Left ventricle myocardium inferior (tissue), 1 donor: Measurements from ENCODE around the gene CASP10. TPM values are rescaled to one million over a fixed set of nuclear protein-coding genes. Genes with fewer than 3 reads are reported as not detected.

ENCODE experiments used
- DNase-seq: peaks from one replicate; pipeline ENCODE4 v3.0.0-alpha.2; 2020
- H3K27ac ChIP-seq: fragments of 200-600 bp; replicated peaks from 2 replicates; pipeline ENCODE4 v1.8.0; 2021
- H3K27me3 ChIP-seq: fragments of 200-600 bp; 2 replicates; pipeline ENCODE4 v1.8.0; 2021; ENCODE audit warnings: low read depth
- H3K36me3 ChIP-seq: fragments of 200-600 bp; 2 replicates; pipeline ENCODE4 v1.8.0; 2021
- H3K4me1 ChIP-seq: fragments of 200-600 bp; 2 replicates; pipeline ENCODE4 v1.8.0; 2021
- H3K4me3 ChIP-seq: fragments of 200-600 bp; 2 replicates; pipeline ENCODE4 v1.8.0; 2021; ENCODE audit warnings: mild to moderate bottlenecking, moderate library complexity
- H3K9me3 ChIP-seq: fragments of 200-600 bp; replicated peaks from 2 replicates; pipeline ENCODE4 v1.8.0; 2021
- intact Hi-C: fragments of 100-400 bp; cut with micrococcal nuclease; formaldehyde crosslinking; loops from one replicate; pipeline ENCODE4 v1.11.0; 2022
- total RNA-seq: library from RNA; stranded (reverse); fragmentation: NEBNext Ultra II Directional; extraction: Animal tissue kit (Norgen Biotek cat#: 25700); gene quantifications from one replicate; pipeline ENCODE4 v1.2.1, GENCODE V29; 2021
- TF ChIP-seq, protein P1 (sequence below): fragments of 200-600 bp; IDR thresholded peaks from 2 replicates; pipeline ENCODE4 v1.8.0; 2021; ENCODE audit warnings: antibody characterized with exemption, mild to moderate bottlenecking, borderline replicate concordance
- donor health status: DM: no; HTN: yes; CAD: no; lungs with severe emphysema.

CASP10 gene
- total RNA-seq, 1 donor from 2014 or later: 5.4 TPM

- no peak for DNase-seq
- H3K4me1 ChIP-seq: peaks cover 33% of the 10 kb centered on the region
- TF ChIP-seq, protein P1, sequence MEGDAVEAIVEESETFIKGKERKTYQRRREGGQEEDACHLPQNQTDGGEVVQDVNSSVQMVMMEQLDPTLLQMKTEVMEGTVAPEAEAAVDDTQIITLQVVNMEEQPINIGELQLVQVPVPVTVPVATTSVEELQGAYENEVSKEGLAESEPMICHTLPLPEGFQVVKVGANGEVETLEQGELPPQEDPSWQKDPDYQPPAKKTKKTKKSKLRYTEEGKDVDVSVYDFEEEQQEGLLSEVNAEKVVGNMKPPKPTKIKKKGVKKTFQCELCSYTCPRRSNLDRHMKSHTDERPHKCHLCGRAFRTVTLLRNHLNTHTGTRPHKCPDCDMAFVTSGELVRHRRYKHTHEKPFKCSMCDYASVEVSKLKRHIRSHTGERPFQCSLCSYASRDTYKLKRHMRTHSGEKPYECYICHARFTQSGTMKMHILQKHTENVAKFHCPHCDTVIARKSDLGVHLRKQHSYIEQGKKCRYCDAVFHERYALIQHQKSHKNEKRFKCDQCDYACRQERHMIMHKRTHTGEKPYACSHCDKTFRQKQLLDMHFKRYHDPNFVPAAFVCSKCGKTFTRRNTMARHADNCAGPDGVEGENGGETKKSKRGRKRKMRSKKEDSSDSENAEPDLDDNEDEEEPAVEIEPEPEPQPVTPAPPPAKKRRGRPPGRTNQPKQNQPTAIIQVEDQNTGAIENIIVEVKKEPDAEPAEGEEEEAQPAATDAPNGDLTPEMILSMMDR: no peak
These were observed 34.0 kb downstream of the CASP10 start for GRCh38 chr2:201216918-201217317.

GRCh38 chr2:201218780-201219179 is 35.8 kb downstream of the CASP10 start:
- Histone ChIP-seq H3K36me3 (peaks cover 18% of the 10 kb centered on the region), H3K27me3 (no peaks in the 10 kb centered on the region), H3K27ac (peak overlapping the region; percentile 59), H3K4me1 (peaks cover 33% of the 10 kb centered on the region), H3K4me3 (no peak overlapping the region), H3K9me3 (no peaks in the 10 kb centered on the region)
- DNase-seq: no peak
- intact Hi-C loops: no loop called here
- TF ChIP-seq, protein P1: no peak

More at GRCh38 chr2:201216918-201217317, 34.0 kb downstream of the CASP10 start:
- peaks cover 18% of the 10 kb centered on the region for H3K36me3 ChIP-seq
- no peak overlapping the region for H3K27ac ChIP-seq
- intact Hi-C loops: no loop called here
- no peaks in the 10 kb centered on the region for H3K9me3 ChIP-seq
- H3K27me3 ChIP-seq: no peaks in the 10 kb centered on the region
- no peak overlapping the region for H3K4me3 ChIP-seq

GRCh38 chr2:201219328-201220096 is 36.6 kb downstream of the CASP10 start:
- Histone ChIP-seq H3K4me3 (no peak overlapping the region), H3K4me1 (peaks cover 33% of the 10 kb centered on the region), H3K36me3 (peaks cover 18% of the 10 kb centered on the region), H3K27me3 (no peaks in the 10 kb centered on the region), H3K9me3 (no peaks in the 10 kb centered on the region), H3K27ac (peak overlapping the region; percentile 59)
- no peak for DNase-seq
- TF ChIP-seq, protein P1: no peak
- intact Hi-C loops: no loop called here

DNA sequence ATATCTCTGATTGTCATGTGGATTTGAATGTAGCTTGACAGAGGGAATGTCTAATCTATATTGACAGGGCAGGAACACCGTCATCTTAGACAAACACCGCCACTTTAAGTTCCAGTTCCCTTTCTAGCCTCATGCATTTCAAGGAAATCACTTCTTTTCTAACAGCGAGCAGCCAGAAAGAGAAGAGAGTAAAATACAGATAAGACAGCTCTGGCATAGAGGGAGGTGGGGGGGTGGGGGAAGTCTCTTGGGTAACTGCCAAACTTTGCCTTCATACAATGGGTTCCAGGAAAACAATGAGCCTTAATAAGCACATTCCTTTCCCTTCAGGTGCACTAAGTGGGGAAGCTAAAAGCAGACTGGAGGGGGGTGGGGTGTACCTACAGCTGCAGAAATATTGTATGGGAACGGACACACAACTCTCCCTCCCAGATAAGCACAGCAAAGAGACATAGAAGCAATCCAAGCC is 37.2 kb downstream of the CASP10 start:
- Histone ChIP-seq H3K9me3 (no peaks in the 10 kb centered on the region), H3K4me3 (no peak overlapping the region), H3K36me3 (peaks cover 18% of the 10 kb centered on the region), H3K4me1 (peaks cover 33% of the 10 kb centered on the region), H3K27ac (peak overlapping the region; percentile 68), H3K27me3 (no peaks in the 10 kb centered on the region)
- peak; percentile 24 for DNase-seq
- TF ChIP-seq, protein P1: no peak
- intact Hi-C loops: no loop called here

DNA sequence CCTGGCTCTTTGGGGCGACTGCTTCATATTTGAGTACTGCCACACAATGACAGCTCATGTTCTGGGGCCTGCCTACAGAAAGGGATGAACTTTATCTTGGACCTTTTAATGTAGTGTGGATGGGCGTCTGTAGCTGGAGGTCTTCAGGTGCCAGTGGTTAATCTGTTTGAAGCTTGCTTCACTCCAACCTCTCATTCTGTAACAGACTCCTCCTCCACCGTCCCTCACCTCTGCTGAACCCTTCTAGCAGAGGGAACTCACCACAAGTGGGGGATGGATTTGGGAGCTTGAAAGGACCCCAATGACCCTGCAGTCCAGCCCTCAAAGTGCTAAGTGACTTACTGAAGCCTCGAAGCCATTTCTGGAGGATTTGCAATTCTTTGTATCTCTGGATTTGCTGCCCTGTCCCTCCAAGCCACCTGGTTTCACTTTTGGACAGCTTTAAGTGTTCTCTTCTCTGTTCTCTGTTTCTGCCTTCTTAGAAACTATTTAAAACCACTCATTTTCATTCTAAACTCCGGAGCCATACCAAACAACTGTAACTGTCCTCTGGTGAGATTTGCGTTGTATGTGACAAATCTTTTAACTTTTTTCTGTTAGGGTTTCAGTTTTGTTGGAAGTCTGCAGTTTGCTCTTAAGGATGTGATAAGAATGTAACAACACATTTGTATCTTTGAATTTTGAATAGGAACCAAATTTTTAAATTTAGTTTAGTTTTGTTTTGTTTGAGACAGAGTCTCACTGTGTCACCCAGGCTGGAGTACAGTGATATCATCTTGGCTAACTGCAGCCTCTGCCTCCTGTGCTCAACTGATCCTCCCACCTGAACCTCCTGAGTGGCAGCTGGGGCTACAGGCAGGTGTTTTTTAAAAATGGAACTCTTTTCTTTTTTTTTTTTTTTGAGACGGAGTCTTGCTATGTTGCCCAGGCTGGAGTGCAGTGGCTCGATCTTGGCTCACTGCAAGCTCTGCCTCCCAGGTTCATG is 40.4 kb downstream of the CASP10 start:
- intact Hi-C loops: no loop called here
- H3K27me3 ChIP-seq: no peaks in the 10 kb centered on the region
- no peak overlapping the region for H3K27ac ChIP-seq
- H3K36me3 ChIP-seq: peaks cover under 1% of the 10 kb centered on the region
- peaks cover 38% of the 10 kb centered on the region for H3K4me1 ChIP-seq
- H3K9me3 ChIP-seq: no peaks in the 10 kb centered on the region
- DNase-seq: no peak
- TF ChIP-seq, protein P1: no peak
- no peak overlapping the region for H3K4me3 ChIP-seq
